IMR-90 (cell line): Measurements from ENCODE around the gene OR52A5.

Experiments used
- BHLHE40 ChIP-seq: fragments of 150-350 bp; IDR thresholded peaks from 2 replicates; pipeline ENCODE4 v1.6.1; 2016; ENCODE audit warnings: mild to moderate bottlenecking, low read depth, low read length
- CTCF ChIP-seq: conservative IDR thresholded peaks from 2 replicates; pipeline ENCODE4 v1.5.1; 2012; ENCODE audit warnings: mild to moderate bottlenecking, low read depth, low read length, improper control_type of control experiment
- ELK1 ChIP-seq: fragments of 150-350 bp; IDR thresholded peaks from 2 replicates; pipeline ENCODE4 v1.6.1; 2016; ENCODE audit warnings: low read depth, mild to moderate bottlenecking, low read length, moderate library complexity, borderline replicate concordance
- MXI1 ChIP-seq: IDR thresholded peaks from 2 replicates; pipeline ENCODE4 v1.6.1; 2012; ENCODE audit warnings: low read depth, mild to moderate bottlenecking, low read length, moderate library complexity, borderline replicate concordance
- NFE2L2 ChIP-seq: fragments of 150-350 bp; IDR thresholded peaks from 2 replicates; pipeline ENCODE4 v1.6.1; 2016; ENCODE audit warnings: low read depth, mild to moderate bottlenecking, low read length
- POLR2A ChIP-seq: IDR thresholded peaks from 2 replicates; pipeline ENCODE4 v1.6.1; 2012; ENCODE audit warnings: mild to moderate bottlenecking, low read depth, low read length
- RAD21 ChIP-seq: IDR thresholded peaks from 2 replicates; pipeline ENCODE4 v1.6.1; 2012; ENCODE audit warnings: low read length, improper control_type of control experiment
- RCOR1 ChIP-seq: IDR thresholded peaks from 2 replicates; pipeline ENCODE4 v1.6.1; 2012; ENCODE audit warnings: mild to moderate bottlenecking, low read length, improper control_type of control experiment; ENCODE audit not compliant: insufficient replicate concordance
- USF2 ChIP-seq: fragments of 150-350 bp; IDR thresholded peaks from 2 replicates; pipeline ENCODE4 v1.6.1; 2017; ENCODE audit warnings: mild to moderate bottlenecking, antibody characterized with exemption, low read length, low read depth

DNA sequence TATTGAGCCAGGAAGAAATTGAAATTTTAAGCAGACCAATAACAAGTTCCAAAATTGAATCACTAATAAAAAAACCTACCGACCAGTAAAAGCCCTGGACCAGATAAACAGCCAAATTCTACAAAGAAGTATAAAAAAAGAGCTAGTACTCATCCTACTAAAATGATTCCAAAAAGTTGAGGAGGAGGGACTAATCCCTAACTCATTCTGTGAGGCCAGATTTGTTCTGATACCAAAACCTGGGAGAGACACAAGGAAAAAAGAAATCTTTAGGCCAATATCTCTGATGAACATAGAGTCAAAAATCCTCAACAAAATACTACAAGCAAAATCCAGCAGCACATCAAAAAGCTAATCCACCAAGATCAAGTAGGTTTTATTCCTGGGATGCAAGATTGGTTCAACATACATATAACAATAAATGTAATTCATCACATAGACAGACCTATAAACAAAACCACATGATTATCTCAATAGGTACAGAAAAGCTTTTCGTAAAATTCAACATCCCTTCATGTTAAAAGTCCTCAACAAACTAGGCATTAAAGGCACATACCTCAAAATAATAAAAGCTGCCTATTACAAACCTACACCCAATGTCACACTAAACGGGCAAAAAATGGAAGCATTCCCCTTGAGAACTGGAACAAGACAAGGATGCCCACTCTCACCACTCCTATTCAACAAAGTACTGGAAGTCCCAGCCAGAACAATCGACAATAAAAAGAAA, 13.1 kb downstream of the OR52A5 start:
- TF ChIP-seq BHLHE40 (no peak), MXI1 (no peak), POLR2A (no peak), USF2 (no peak), CTCF (no peak), RCOR1 (no peak), ELK1 (no peak), NFE2L2 (no peak), RAD21 (no peak)
